RWPE1 (cell line): ENCODE data around the gene CTSA.
"Not testable (repeated sequence)": the region's sequence is repeated elsewhere in the genome, so short reads cannot be mapped to it uniquely, and the experiment has no call there.

Experiments used
- CTCF ChIA-PET: fragments of 350-600 bp; sonication (Branson Sonifier 250); formaldehyde crosslinking; extraction: SDS; loops from one replicate; lab custom pipeline; 2021; lab: Yijun Ruan, JAX
- POLR2A ChIA-PET: fragments of 400-600 bp; formaldehyde crosslinking; extraction: SDS; loops from one replicate; lab custom pipeline; 2020; ENCODE audit warnings: antibody characterized with exemption; ENCODE audit not compliant: low non-redundant PET; lab: Yijun Ruan, JAX
- DNase-seq: peaks from one replicate; pipeline ENCODE4 v3.0.0; 2012; ENCODE audit warnings: low spot score
- H3K27ac ChIP-seq: fragments of 450-650 bp; 2 replicates; pipeline ENCODE4 v1.5.1; 2017
- CTCF ChIP-seq: fragments of 450-650 bp; conservative IDR thresholded peaks from 2 replicates; pipeline ENCODE4 v1.5.1; 2017; ENCODE audit warnings: low read depth, mild to moderate bottlenecking

CTSA gene

GRCh38 chr20:45925821-45926506 is 34.8 kb downstream of the CTSA start:
- POLR2A ChIA-PET: interaction anchor here (0.6 to 0.8 kb wide), 2 partner anchors 9 to 567 kb away, joined by 4 to 13 read pairs; no protein-coding TSS in a partner anchor

DNA sequence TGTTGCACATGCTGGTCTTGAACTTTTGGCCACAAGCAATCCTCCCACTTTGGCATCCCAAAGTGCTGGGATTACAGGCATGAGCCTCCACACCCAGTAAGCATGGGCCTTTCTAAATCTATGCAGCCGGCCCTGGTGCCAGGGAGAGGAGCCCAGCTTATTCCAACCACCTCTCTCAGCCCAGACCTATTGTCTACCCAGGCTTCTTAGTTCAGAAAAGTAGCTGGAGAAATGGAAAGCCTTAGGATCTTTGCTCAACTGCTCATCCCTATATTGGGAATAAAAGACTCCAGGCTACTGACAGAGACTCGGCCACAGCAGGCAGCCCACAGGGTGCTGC is 35.6 kb downstream of the CTSA start:
- TF ChIP-seq CTCF: no peak
- no peak overlapping the region for H3K27ac ChIP-seq
- POLR2A ChIA-PET: interaction anchor here (0.6 kb wide), 1 partner anchor 9 kb away, joined by 13 read pairs; no protein-coding TSS in a partner anchor
- no peak for DNase-seq
- CTCF ChIA-PET: no interaction called here

More at GRCh38 chr20:45925821-45926506, 34.8 kb downstream of the CTSA start:
- TF ChIP-seq CTCF: no peak
- CTCF ChIA-PET: interaction anchor here (0.6 kb wide), 1 partner anchor 61 kb away, joined by 4 read pairs; no protein-coding TSS in a partner anchor
- no peak for DNase-seq
- H3K27ac ChIP-seq: no peak overlapping the region

- H3K27ac ChIP-seq: no peak overlapping the region
- ChIA-PET POLR2A (interaction anchor here (0.6 kb wide), 1 partner anchor 915 kb away, joined by 6 read pairs; no protein-coding TSS in a partner anchor), CTCF (interaction anchor here (1.6 kb wide), 1 partner anchor 60 kb away, joined by 3 read pairs; no protein-coding TSS in a partner anchor)
- no peak for DNase-seq
- no peak for TF ChIP-seq CTCF
Observed at GRCh38 chr20:45927071-45927878, 36.1 kb downstream of the CTSA start.

GRCh38 chr20:45931680-45932079 is 40.5 kb downstream of the CTSA start:
- H3K27ac ChIP-seq, POLR2A ChIA-PET, CTCF ChIA-PET, DNase-seq: not testable (repeated sequence)

- POLR2A ChIA-PET: interaction anchor here (0.5 to 3.6 kb wide), 11 partner anchors 11 to 132 kb away, joined by 3 to 35 read pairs (median 4); partner anchors contain the start of gene ZNF335
- CTCF ChIA-PET: interaction anchor here (0.5 to 3.0 kb wide), 9 partner anchors 11 to 134 kb away, joined by 3 to 21 read pairs (median 5); no protein-coding TSS in a partner anchor
- DNase-seq: peak; percentile 94
- TF ChIP-seq CTCF: peak; percentile 80
- peak overlapping the region; percentile 97 for H3K27ac ChIP-seq
Observed at GRCh38 chr20:45933266-45934045, 42.3 kb downstream of the CTSA start.

GRCh38 chr20:45934046-45934585 is 43.0 kb downstream of the CTSA start:
- H3K27ac ChIP-seq: peak overlapping the region; percentile 97
- POLR2A ChIA-PET: interaction anchor here (0.5 to 3.6 kb wide), 11 partner anchors 10 to 132 kb away, joined by 3 to 35 read pairs (median 4); partner anchors contain the start of gene ZNF335
- CTCF ChIA-PET: interaction anchor here (0.6 to 3.0 kb wide), 7 partner anchors 27 to 161 kb away, joined by 3 to 21 read pairs (median 5); no protein-coding TSS in a partner anchor
- no peak for TF ChIP-seq CTCF
- DNase-seq: peak; percentile 48
